Prostate gland (tissue), 2 donors: ENCODE data around the gene KIN. TPM values are rescaled to one million over a fixed set of nuclear protein-coding genes. Genes with fewer than 3 reads are reported as not detected.
A peak's percentile ranks its signal among the peaks of the same experiment; 100 is the strongest.
"Not testable (repeated sequence)": the region's sequence is repeated elsewhere in the genome, so short reads cannot be mapped to it uniquely, and the experiment has no call there.

Experiments used
- DNase-seq: peaks from one replicate; pipeline ENCODE4 v3.0.0-alpha.2; 2019; ENCODE audit warnings: low spot score
- H3K27ac ChIP-seq, 2 donors: fragments of 200-600 bp; sonication (generic); 2 replicates each; pipeline ENCODE4 v1.5.1; 2017 to 2019
- H3K27me3 ChIP-seq: fragments of 200-600 bp; sonication (generic); replicated peaks from 2 replicates; pipeline ENCODE4 v1.5.1; 2019; ENCODE audit not compliant: insufficient read depth
- H3K36me3 ChIP-seq, 2 donors: fragments of 200-600 bp; sonication (generic); 1 replicate in 1 of 2; 2 replicates in 1 of 2; pipeline versions ENCODE4 v1.5.1 to v1.8.1; 2017 to 2019
- H3K4me1 ChIP-seq: fragments of 200-600 bp; sonication (generic); replicated peaks from 2 replicates; pipeline ENCODE4 v1.5.1; 2019
- H3K4me3 ChIP-seq, 2 donors: fragments of 200-600 bp; sonication (generic); 2 replicates each; pipeline ENCODE4 v1.5.1; 2017 to 2019
- H3K9me3 ChIP-seq: fragments of 200-600 bp; sonication (generic); 2 replicates; pipeline ENCODE4 v1.5.1; 2017
- CTCF ChIP-seq, 4 experiments: fragments of 200-600 bp in 2 of 4; fragments of 450-650 bp in 2 of 4; sonication (generic) in 2 of 4; IDR thresholded peaks; 1 replicate in 3 of 4; 2 replicates in 1 of 4; pipeline ENCODE4 v1.5.1; 2016 to 2019; ENCODE audit warnings: antibody characterized with exemption in 4 of 4, mild to moderate bottlenecking in 2 of 4, moderate library complexity in 2 of 4
- POLR2A ChIP-seq: fragments of 450-650 bp; IDR thresholded peaks from one replicate; pipeline ENCODE4 v1.6.1; 2016; ENCODE audit warnings: antibody characterized with exemption, mild to moderate bottlenecking
- POLR2AphosphoS5 ChIP-seq: sonication (generic); formaldehyde crosslinking; IDR thresholded peaks from one replicate; pipeline ENCODE4 v1.6.1; 2017; ENCODE audit warnings: antibody characterized with exemption
- WGBS: methylation state at CpG from one replicate; pipeline ENCODE4 v1.1.5; 2018; 5-methylcytosine and 5-hydroxymethylcytosine counted together
- intact Hi-C: fragments of 100-400 bp; cut with DNase I; formaldehyde crosslinking; loops from one replicate; pipeline ENCODE4 v1.14.2; 2022
- total RNA-seq, 2 donors: library from RNA; depleted of rRNA; stranded (reverse); fragments of >200 nt; gene quantifications; one replicate each; pipeline ENCODE4 v1.1.0, GENCODE V29; 2016

Gene KIN
- total RNA-seq, 2 donors from 2014 or later: 7.0 to 11.1 TPM

- WGBS: 0% methylated on average over 10 of the region's 10 CpGs
- Histone ChIP-seq H3K27ac (peak overlapping the region in 1 of 2 donors; percentile 31), H3K9me3 (no peaks in the 10 kb centered on the region), H3K4me3 (peak overlapping the region; percentile 97 to 99), H3K27me3 (no peaks in the 10 kb centered on the region), H3K36me3 (no peaks in the 10 kb centered on the region), H3K4me1 (no peaks in the 10 kb centered on the region)
- intact Hi-C loops: no loop called here
- DNase-seq: no peak
- TF ChIP-seq POLR2AphosphoS5: no peak
- TF ChIP-seq CTCF (IDR thresholded peaks at IDR 0.05): no peak
- no peak for TF ChIP-seq POLR2A
Measured at GRCh38 chr10:7817984-7818294, 30.1 kb upstream of the KIN start.

GRCh38 chr10:7817576-7817975, 29.8 kb upstream of the KIN start:
- 15% methylated on average over 12 of the region's 12 CpGs for WGBS
- no peaks in the 10 kb centered on the region for H3K36me3 ChIP-seq
- peak overlapping the region; percentile 97 to 99 for H3K4me3 ChIP-seq
- H3K27ac ChIP-seq: no peak overlapping the region
- intact Hi-C loops: no loop called here
- H3K9me3 ChIP-seq: no peaks in the 10 kb centered on the region
- TF ChIP-seq POLR2AphosphoS5 (no peak), POLR2A (no peak)
- no peaks in the 10 kb centered on the region for H3K4me1 ChIP-seq
- no peaks in the 10 kb centered on the region for H3K27me3 ChIP-seq
- no peak for DNase-seq

GRCh38 chr10:7813481-7813880, 25.7 kb upstream of the KIN start:
- H3K4me1 ChIP-seq: no peaks in the 10 kb centered on the region
- H3K9me3 ChIP-seq: no peaks in the 10 kb centered on the region
- H3K27ac ChIP-seq: no peak overlapping the region
- no peak overlapping the region for H3K4me3 ChIP-seq
- H3K36me3 ChIP-seq: no peaks in the 10 kb centered on the region
- WGBS: 58% methylated on average over 3 of the region's 3 CpGs
- TF ChIP-seq CTCF (IDR thresholded peaks at IDR 0.05) (no peak), POLR2AphosphoS5 (no peak), POLR2A (no peak)
- no peaks in the 10 kb centered on the region for H3K27me3 ChIP-seq
- no peak for DNase-seq
- intact Hi-C loops: no loop called here

GRCh38 chr10:7811743-7812142, 23.9 kb upstream of the KIN start:
- H3K4me3 ChIP-seq, H3K27me3 ChIP-seq, H3K4me1 ChIP-seq, H3K36me3 ChIP-seq, H3K9me3 ChIP-seq, DNase-seq, H3K27ac ChIP-seq, intact Hi-C loops: not testable (repeated sequence)
- WGBS: 58% methylated on average over 7 of the region's 7 CpGs

GRCh38 chr10:7811000-7811399, 23.2 kb upstream of the KIN start:
- H3K27me3 ChIP-seq: no peaks in the 10 kb centered on the region
- no peaks in the 10 kb centered on the region for H3K4me1 ChIP-seq
- no peak for TF ChIP-seq POLR2AphosphoS5
- no peak for TF ChIP-seq CTCF (IDR thresholded peaks at IDR 0.05)
- TF ChIP-seq POLR2A: no peak
- H3K4me3 ChIP-seq: no peak overlapping the region
- intact Hi-C loops: no loop called here
- no peaks in the 10 kb centered on the region for H3K9me3 ChIP-seq
- 71% methylated on average over 5 of the region's 5 CpGs for WGBS
- no peak for DNase-seq
- no peak overlapping the region for H3K27ac ChIP-seq
- H3K36me3 ChIP-seq: no peaks in the 10 kb centered on the region

- Histone ChIP-seq H3K4me3 (no peak overlapping the region), H3K36me3 (no peaks in the 10 kb centered on the region), H3K4me1 (no peaks in the 10 kb centered on the region), H3K27me3 (no peaks in the 10 kb centered on the region), H3K9me3 (no peaks in the 10 kb centered on the region), H3K27ac (no peak overlapping the region)
- intact Hi-C loops: no loop called here
- DNase-seq: no peak
- no peak for TF ChIP-seq POLR2AphosphoS5
- WGBS: 59% methylated on average over 7 of the region's 7 CpGs
Measured at GRCh38 chr10:7810443-7810842, 22.6 kb upstream of the KIN start.
